GM20431 (cell line): ENCODE measurements around the gene ATXN7L3.
"Not testable (repeated sequence)": the region's sequence is repeated elsewhere in the genome, so short reads cannot be mapped to it uniquely, and the experiment has no call there.

ENCODE experiments used
- in situ Hi-C: fragments of 300-500 bp; cut with MseI, MboI; formaldehyde crosslinking; loops from one replicate; pipeline ENCODE4 v1.15.0; 2020; ENCODE audit warnings: low sequenced_read_pairs; ENCODE audit not compliant: unreplicated experiment

ATXN7L3 gene, protein sequence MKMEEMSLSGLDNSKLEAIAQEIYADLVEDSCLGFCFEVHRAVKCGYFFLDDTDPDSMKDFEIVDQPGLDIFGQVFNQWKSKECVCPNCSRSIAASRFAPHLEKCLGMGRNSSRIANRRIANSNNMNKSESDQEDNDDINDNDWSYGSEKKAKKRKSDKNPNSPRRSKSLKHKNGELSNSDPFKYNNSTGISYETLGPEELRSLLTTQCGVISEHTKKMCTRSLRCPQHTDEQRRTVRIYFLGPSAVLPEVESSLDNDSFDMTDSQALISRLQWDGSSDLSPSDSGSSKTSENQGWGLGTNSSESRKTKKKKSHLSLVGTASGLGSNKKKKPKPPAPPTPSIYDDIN

DNA sequence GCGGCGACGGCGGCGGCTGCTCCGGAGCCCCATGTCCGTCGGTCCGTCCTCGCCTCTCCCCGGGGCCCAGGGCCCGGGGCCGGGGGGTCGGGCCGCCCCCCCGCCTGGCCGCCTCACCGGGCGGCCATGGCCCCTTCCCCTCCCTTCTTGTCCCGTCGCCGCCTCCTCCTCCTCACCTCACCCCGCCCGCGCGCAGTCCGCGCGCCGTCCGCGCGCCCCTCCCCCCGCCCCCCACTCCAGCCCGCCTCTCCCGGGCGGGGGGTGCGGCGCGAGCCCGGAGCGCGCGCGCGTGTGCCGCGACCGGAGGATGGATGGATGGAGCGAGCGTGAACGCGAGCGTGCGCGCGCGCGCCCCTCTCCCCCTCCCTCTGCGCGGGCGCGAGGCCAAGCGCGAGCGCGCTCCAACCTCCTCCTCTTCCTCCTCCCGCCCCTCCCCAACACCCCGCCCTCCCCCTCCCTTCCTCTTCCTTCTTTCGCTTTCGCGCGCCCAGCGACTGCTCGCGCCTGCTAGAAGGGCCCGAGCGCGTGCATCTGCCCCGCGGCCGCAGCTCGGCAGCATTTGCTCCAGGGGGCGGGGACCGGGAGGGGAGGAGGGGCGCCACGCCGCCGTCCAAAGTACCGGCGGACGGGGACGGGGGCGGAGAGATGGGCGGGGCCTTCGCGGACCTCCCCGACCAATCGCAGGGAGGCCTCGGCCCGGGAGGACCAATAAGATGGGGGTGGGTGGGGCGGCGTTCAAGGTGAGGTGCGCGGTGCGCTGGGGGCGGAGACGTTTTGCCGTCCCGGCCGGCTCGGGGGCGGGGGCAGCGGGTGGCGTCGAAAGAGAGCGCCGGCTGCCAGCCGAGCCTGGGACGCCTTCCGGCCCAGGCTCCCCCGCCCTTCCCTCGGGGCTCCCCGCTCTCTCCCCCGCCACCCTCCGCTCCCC lies at the start of gene ATXN7L3:
ATXN7L3 (minus strand) TSS at position 332 of the 925 bp plus-strand sequence. CDS start 1,814 bp downstream, outside the sequence.
- in situ Hi-C loops = loop anchor here (10.0 kb wide), 1 partner anchor 125 kb away; the partner anchor contains the start of gene SLC25A39

DNA sequence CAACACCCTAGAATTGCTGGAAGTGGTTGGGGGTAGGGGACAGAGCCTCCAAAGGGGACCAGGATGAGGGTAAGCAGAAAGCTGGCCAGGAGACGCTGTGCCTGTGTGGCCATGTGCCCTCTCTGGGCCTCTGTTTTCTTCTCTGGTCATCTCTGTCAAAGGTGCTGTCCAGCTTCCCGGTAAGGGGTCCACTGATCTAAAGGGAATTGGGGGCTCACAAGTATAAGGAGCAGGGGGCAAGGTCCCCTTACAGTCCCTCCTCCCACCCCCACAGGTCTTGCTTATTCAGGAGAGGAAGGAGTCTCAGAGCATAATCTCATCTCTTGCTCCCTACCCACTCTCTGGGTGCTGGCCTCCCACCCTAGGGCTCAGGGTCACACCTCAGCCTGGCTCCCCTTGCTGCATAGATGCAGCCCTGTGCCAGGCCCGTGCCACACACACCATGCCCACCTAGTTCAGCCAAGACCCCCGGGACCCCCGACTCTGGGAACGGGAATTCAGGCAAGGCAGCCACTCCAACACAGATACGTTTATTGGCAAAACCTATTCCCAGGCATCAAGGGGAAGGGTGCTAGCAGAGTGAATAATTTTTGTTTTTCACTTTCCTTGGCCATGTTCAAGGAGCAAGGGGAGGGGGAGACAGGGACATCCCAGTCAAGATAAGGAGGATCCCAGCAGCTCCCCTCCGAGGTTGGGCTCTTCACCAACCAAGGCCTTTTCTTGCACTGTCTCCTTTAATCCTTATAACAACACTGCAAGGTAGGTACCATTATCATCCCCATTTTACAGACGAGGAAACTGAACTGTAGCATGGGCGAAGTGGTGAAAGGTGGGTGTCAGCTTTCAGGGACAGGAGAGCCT lies 48.4 kb upstream of the ATXN7L3 start:
- in situ Hi-C loops = no loop called here

DNA sequence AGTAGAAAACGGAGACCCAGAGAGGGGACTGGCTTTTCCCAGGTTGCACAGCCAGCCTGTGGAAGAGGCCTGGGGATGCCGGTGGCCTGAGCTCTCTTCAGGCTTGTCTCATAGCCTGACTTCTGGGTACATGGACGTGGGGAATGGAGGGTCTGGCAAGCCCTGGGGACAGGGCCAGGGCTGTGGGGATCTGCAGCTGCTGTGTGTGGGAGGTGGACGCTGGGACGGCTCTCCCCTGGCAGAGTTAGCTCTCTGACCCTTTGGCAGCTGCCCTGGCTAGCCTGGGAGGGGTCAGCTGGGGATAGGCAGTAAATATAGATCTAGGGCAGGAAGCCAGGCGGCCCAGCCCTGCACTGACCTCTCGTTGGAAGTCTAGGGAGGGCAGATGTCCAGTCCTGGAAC lies 47.8 kb upstream of the ATXN7L3 start:
- in situ Hi-C loops = no loop called here

DNA sequence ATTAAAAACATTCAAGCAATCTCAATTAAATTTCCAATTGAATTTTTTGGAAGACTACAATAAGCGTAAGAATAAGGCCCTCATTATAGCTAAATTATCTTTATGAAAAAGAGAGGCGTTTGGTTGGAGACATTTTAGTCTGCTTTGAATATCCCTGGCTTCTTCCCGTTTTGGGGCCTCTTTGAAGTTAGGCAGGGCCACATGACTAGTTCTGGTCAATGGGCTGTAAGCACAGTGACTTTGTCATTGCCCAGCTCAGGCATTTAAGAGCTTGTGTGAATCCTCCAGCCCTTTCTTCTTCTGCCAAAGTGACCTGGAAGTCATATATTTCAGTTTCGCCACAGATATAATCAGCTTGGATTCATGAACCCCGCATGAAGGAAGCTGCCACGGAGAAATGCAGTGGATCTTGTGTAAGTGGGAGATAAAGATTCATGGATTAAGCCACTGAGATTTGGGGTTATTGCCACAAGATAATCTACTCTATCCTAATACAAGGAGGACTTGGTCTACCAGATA lies 41.5 kb upstream of the ATXN7L3 start:
- in situ Hi-C loops = no loop called here

DNA sequence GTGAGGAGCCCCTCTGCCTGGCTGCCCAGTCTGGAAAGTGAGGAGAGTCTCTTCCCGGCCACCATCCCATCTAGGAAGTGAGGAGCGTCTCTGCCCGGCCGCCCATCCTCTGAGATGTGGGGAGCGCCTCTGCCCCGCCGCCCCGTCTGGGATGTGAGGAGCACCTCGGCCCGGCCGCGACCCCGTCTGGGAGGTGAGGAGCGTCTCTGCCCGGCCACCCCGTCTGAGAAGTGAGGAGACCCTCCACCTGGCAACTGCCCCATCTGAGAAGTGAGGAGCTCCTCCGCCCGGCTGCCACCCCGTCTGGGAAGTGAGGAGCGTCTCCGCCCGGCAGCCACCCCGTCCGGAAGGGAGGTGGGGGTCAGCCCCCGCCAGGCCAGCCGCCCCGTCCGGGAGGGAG lies 38.2 kb upstream of the ATXN7L3 start:
- in situ Hi-C loops = not testable (repeated sequence)

DNA sequence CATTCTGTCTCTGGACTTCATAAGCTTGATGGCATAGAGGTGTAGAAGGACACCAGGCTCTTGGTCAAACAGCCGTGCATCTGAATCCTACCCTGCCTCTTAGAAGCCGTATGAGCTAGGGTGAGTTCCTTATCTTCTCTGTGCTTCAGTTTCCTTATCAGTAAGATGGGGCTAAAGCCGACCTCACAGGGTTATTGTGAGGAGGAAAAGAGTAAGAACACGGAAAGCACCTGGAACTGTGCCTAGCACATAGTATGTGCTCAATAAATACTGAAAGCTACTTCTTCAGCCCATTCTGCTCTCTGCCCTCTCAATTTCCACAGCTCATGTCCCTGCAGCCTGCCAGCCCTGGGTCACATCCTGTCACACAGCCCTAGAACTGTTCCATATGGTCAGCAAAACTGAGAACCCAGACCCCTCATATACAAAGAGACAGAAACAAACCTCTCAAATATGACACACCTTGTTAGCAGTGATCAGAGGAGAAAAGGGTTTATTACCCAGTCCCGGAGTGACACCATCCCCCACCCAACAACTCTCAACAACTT lies 36.8 kb upstream of the ATXN7L3 start:
- in situ Hi-C loops = no loop called here

DNA sequence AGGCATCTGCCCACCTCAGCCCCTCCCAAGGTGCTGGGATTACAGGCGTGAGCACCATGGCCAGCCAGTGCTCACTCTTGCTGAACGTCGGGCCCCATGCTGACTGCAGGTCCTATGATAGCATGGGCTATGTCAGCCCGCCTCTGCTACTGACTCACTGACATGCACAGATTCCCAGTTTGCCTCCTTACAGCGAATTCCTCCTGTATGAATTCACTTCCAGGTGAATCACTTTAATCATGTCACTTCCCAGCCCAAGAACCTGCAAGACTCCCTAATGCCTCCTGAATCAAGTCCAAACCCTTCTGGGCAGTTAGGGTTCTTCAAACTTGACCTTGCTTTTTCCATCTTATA lies 35.9 kb upstream of the ATXN7L3 start:
- in situ Hi-C loops = no loop called here

DNA sequence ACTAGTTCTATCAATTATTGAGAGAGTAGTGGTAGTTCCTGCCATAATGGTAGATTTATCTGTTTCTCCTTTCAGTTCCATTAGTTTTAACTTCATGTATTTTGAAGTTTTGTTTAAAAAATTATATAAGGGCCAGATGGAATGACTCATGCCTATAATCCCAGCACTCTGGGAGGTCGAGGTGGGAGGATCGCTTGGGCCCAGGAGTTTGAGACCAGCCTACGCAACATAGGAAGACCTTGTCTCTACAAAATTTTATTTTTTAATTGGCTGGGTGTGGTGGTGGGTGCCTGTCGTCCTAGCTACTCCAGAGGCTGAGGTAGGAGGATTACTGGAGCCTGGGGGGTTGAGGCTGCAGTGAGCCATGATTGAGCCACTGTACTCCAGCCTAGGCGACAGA lies 33.9 kb upstream of the ATXN7L3 start:
- in situ Hi-C loops = no loop called here

DNA sequence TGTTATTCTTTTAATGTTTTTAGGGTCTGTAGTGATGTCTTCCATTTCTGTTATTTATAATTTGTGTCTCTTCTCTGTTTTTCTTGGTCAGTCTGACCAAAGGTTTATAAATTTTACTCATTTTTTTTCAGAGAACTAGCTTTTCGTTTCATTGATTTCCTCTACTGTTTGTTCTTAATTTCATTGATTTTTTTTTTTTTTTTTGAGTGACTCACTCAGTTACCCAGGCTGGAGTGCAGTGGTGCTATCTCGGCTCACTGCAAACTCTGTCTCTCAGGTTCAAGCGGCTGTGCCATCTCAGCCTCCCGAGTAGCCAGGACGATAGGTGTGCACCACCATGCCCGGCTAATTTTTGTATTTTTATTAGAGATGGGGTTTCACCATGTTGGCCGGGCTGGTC lies 32.4 kb upstream of the ATXN7L3 start:
- in situ Hi-C loops = no loop called here

DNA sequence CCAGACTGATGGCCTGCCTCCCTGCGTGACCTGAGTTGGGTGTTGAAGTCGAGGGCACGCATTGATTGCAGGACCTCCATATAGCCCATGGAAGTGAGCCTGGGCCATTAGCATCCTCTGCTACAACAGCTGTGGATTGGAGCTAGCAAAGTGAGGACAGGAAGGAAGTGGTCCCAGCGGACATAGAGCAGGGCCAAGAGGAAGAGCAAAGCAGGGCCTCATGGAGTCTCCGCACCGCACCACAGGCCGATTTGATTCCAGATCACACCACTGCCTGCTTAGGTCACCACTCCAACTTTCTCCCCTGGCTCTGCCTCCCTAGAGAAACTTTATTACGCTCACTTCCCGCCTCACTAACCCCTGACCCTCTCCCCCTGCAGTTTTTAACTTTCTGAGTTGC lies 30.5 kb upstream of the ATXN7L3 start:
- in situ Hi-C loops = no loop called here

DNA sequence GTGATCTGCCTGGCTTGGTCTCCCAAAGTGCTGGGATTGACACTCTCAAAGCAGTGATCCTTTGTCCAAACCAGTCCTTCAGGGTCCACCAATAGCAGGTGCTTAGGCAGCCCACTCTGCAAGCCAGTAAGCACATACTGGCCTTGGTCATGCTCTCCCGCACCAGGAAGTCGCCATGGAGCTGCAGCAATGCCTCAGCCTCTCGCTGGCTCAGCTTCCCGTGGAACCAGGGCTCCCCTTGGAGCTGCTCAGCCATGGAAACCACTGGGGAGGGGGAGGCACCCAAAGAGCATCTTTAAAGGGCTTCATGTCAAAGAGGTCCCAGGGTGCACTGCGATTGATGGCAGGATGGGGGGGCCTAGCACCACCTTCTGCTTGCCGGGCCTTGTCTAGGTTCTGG lies 29.4 kb upstream of the ATXN7L3 start:
- in situ Hi-C loops = no loop called here

DNA sequence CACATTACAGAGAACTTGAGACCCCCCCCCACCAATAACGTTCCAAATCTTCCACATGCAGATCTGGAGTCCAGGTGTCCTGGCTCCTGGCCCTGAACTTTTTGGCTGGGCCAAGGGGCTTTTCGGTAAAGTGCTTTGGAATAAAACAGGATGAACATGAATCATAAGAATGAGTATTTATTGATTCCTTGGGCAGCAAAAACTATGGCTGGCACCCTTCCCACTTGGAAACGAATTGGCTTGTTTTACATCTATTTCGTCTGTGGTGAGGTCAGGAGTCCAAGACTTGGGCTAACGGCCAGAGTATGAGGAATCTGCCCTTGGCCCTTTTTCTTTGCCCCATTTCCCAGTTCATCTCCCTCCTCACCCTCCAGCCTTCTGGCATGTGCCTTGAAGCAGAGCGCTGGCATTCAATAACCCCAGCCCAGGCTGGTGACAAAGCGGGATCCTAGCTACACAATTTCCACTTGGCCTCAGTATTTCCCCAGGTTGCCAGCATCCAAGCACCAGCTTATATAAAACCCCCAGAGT lies 23.9 kb upstream of the ATXN7L3 start:
- in situ Hi-C loops = no loop called here

DNA sequence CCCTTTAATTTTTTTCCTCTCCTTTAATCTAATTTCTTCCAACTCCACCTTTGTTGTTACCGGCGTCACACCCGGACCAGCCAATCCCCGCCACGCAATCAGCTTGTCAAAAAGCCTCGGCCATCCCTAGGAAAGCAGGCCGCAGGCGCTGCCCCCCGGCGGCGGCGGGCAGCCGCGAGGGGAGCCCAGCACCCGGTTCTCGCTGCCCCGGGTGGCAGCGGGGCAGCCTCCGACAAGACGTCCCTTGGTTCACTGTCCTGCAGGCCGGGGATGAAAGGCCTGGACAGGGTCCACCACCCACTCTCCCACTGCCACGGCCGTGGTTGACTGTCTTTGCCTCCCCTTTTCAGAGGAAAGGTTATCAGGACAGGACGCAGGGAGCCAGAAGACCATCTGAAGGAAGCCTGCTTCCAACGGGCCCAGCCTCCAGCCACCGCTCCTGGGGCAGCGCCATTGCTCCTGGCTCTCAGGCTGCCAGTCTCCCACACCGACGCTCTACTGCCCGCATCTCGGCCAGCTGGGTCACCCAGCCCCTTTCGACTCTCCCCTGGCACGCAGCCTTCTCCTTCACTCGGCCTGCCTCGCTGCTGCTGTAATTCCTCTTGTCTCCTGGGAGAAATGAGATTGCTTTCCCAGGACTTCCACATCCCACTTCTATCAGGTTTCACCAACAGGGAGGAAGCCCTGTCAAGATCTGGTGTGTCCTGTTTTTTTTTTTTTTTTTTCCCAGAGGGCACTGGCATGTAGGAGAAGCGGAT lies 22.6 kb upstream of the ATXN7L3 start:
- in situ Hi-C loops = no loop called here

DNA sequence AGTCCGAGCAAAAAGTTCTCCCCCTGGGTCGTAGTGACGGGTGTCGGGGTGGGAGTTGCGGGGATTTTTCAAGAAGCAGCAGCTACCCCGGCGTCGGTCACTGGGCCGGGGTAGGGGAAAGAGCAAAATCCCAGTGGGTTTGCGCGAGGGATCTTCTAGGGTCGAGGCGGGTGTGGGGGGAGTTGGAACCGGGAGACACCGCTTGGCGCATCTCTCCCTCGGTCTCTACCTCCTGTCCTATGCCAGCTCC lies 22.1 kb upstream of the ATXN7L3 start:
- in situ Hi-C loops = no loop called here

DNA sequence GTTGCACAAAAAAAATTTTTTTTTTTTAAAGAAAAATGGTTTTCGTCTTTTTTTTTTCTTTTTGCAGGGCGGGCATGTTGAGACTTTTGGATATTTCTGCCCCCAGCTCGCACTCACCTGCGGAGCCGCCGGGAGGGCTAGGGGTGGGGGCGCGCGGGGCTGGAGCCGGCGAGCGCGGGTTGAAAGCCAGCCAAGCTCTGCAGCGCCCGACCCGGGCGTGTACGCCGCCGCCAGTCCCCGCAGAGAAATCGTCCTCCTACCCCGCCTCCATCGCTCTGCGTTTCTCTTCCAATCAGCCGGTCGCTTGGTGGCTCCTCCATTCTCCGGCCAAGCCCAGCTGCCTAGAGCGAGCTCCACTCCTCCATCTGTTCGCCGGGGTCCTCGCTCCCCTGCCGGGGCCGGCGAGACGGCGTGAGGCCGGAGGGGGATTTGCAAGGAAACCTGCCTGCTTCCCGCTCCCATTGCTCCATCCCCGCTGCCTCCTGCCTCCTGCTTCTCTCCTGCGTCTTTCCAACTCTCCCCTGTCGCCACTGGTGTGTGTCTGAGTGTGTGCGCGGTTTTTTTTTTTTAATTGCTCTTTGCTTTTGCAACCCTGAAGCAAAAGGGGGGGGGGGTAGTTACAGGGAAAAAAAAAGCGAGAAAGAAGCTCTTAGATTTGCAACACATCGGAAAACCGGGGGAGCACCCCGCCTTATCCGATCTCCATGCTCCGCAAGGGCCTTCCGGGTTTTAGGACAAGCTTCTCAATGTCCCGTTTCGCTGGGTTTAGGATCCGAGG lies 21.6 kb upstream of the ATXN7L3 start:
- in situ Hi-C loops = no loop called here

DNA sequence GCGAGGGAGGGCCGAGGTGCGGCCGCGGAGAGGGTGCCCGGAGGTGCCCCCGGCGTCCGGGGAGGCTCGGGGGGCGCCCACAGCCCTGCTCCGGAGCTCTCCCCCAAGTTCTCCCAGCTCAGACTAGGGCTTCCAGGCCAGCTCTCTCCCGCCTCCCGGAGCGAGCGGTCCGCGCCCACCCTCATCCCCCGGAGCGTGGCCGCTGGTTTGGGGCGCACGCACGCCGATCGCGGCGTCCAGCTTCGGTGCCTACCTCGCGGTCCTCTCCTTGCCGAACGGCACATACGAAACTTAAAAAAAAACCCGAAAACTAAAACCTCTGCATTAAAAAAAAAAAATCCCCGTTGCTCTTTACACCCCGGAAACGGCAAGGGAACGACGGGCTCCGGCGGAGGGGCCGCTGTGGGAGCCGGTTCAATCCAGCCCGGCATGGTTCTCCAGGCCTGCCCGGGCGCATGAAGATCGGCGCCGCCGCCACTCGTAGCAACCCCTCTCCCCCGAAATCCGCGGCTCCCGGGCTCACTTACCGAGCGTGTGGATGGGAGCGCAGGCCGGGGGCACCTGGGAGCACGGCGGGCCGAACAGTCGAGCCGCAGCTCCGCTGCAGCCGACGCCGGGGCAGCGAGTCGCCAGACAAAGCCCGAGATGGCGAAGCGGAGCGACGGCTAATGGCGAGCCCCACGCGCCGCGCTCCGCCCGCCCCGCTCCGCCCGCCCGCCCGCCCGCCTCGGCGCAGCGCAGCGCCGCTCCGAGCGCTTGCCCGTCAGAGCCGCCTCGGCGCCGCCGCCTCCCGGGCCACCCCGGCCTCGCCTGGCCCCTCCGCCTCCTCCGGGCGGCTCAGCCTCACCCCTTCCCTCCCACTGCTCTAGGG lies 20.8 kb upstream of the ATXN7L3 start:
- in situ Hi-C loops = no loop called here

DNA sequence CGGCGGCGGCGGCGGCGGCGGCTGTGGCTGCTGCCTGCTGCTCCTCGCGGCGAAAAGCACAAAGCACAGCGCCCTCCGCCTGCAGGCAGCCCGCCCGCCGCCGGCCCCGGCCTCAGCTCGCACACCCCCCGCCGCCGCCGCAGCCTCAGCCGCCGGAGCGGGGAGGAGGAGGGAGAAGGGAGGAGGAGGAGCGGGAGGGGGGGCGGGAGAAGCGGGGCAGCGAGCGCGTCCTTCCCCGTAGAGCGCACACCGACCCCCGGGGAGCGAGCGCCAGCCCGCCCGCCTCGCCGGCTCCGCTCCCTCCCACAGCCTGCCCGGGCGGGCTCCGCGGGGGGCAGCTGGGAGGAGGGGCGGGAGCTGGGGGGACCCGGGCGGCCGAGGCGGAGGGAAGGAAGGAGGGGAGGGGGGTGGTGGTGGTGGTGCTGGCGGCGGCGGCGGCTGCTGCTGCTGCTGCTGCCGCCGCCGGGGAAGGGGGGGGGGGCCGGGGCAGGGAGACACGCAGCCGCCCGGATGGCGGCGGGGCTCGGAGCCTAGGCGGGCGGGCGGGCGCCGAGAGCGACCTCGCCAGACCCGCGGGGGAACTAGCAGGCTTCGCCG lies 20.0 kb upstream of the ATXN7L3 start, which contains the start of gene UBTF:
UBTF (minus strand) TSS at position 60 of the 597 bp plus-strand sequence. CDS start 1,446 bp downstream, outside the sequence.
- in situ Hi-C loops = no loop called here
